Fibroblast of villous mesenchyme (primary cell): ENCODE measurements around the gene IQSEC1. TPM values are rescaled to one million over a fixed set of nuclear protein-coding genes. Genes with fewer than 3 reads are reported as not detected.

Experiments
- DNase-seq: peaks from one replicate; pipeline ENCODE4 v3.0.0-alpha.2; 2010; ENCODE audit warnings: low read depth
- H3K4me3 ChIP-seq: 2 replicates; pipeline ENCODE4 v1.5.1; 2011; ENCODE audit warnings: low read depth, mild to moderate bottlenecking, low read length
- CTCF ChIP-seq: IDR thresholded peaks from 2 replicates; pipeline ENCODE4 v1.5.1; 2012; ENCODE audit warnings: low read depth, mild to moderate bottlenecking, low read length; ENCODE audit not compliant: insufficient read depth
- total RNA-seq: library from RNA; depleted of rRNA; stranded (reverse); fragments of >200 nt; gene quantifications from 2 replicates; pipeline ENCODE4 v1.2.3, GENCODE V29; 2012

Gene IQSEC1
- total RNA-seq, 1 donor: 19.9 TPM

GRCh38 chr3:12868039-12869034 lies 204.9 kb downstream of the IQSEC1 start:
- peak; percentile 84 for DNase-seq
- peak; percentile 92 for TF ChIP-seq CTCF

GRCh38 chr3:12866836-12867235 lies 206.4 kb downstream of the IQSEC1 start:
- H3K4me3 ChIP-seq: no peak overlapping the region
- TF ChIP-seq CTCF: no peak
- DNase-seq: no peak

More at GRCh38 chr3:12868039-12869034, 204.9 kb downstream of the IQSEC1 start:
- no peak overlapping the region for H3K4me3 ChIP-seq

GRCh38 chr3:12865271-12865670 lies 208.0 kb downstream of the IQSEC1 start:
- H3K4me3 ChIP-seq: no peak overlapping the region
- TF ChIP-seq CTCF: no peak
- DNase-seq: no peak

DNA sequence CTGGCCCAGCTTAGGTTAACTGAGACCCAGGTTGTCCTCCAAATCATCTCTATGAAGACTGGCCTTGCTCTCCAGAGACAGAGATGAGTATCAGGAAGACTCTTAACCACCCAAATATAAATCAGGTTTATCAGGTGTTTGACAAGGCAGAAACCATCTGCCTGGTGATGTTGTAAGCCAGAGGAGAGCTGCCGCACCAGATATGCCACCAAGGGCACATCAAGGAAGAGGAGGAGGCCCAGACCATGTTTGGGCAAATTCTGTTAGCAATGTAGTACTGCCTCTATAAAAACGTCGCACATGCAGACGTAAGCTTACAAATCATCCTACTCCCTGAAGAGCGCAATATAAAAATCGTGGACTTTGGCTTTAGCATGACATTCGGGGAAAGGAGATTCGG lies 210.8 kb downstream of the IQSEC1 start:
- no peak for TF ChIP-seq CTCF
- no peak overlapping the region for H3K4me3 ChIP-seq
- DNase-seq: no peak

DNA sequence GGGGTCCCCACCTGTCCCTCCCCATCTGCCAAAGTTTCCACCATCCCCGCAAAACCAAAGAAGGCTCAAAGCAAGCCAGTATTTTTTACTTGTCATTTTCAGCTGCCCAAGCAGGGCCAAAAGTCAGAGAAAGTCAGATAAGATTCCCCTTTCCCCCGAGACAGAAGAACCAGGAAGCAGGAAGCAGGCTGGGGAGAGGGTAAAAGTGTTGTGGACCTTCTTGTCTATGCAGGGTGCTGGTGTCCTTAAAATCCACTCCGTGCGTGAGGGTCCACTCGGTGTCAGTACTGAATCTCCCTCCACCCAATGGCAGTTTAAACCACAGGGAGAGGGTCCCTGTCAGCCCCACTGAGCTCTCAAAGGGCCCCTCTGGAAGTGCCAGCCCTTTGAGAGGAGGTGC lies 211.6 kb downstream of the IQSEC1 start:
- TF ChIP-seq CTCF: no peak
- no peak overlapping the region for H3K4me3 ChIP-seq
- no peak for DNase-seq

- no peak for TF ChIP-seq CTCF
- no peak for DNase-seq
- H3K4me3 ChIP-seq: no peak overlapping the region
These were observed 213.4 kb downstream of the IQSEC1 start for GRCh38 chr3:12859840-12860239.

- no peak for DNase-seq
- no peak for TF ChIP-seq CTCF
- no peak overlapping the region for H3K4me3 ChIP-seq
These were observed 216.6 kb downstream of the IQSEC1 start for GRCh38 chr3:12856626-12857025.
